ENCODE measurements around the gene MRNIP.
"Not testable (repeated sequence)": the region's sequence is repeated elsewhere in the genome, so short reads cannot be mapped to it uniquely, and the experiment has no call there.

Gene MRNIP

GRCh38 chr5:179873588-179874110, 15.0 kb upstream of the MRNIP start:
- Histone ChIP-seq H3K4me2 (ENCODE audit: low read length) (no peak overlapping the region), H3F3A (ENCODE audit: insufficient read depth, low read length) (no peaks in the 10 kb centered on the region), H3K9me3 (ENCODE audit: low read length) (no peaks in the 10 kb centered on the region), H3K36me3 (ENCODE audit: insufficient read depth, low read length) (peaks cover 49% of the 10 kb centered on the region; the same call in 1 of the 2 replicates), H3K4me1 (ENCODE audit: insufficient read depth, low read length, severe bottlenecking) (no peaks in the 10 kb centered on the region), H4K20me1 (ENCODE audit: insufficient read depth, low read length) (no peaks in the 10 kb centered on the region), H3K9ac (ENCODE audit: low read length) (no peak overlapping the region), H3K9me2 (ENCODE audit: low read depth, low read length) (no peaks in the 10 kb centered on the region), H3K4me3 (ENCODE audit: low read depth, low read length, poor library complexity, severe bottlenecking) (no peak overlapping the region), H3K27me3 (ENCODE audit: insufficient read depth, low read length) (no peaks in the 10 kb centered on the region), H3K79me2 (ENCODE audit: insufficient read depth, low read length) (no peaks in the 10 kb centered on the region), H2AFZ (ENCODE audit: low read length) (no peak overlapping the region), H3K27ac (ENCODE audit: low read depth, low read length, poor library complexity, severe bottlenecking) (no peak overlapping the region)
- TF ChIP-seq EZH2 (IDR thresholded peaks at IDR 0.05; ENCODE audit: borderline replicate concordance, low read length) (no peak), CTCF (IDR thresholded peaks at IDR 0.05; ENCODE audit: low read length) (no peak)

GRCh38 chr5:179872828-179873575, 14.4 kb upstream of the MRNIP start:
- Histone ChIP-seq H3K4me2 (ENCODE audit: low read length) (no peak overlapping the region), H3K9me3 (ENCODE audit: low read length) (no peaks in the 10 kb centered on the region), H3K36me3 (ENCODE audit: insufficient read depth, low read length) (peaks cover 55% of the 10 kb centered on the region; the same call in 1 of the 2 replicates), H3K9ac (ENCODE audit: low read length) (no peak overlapping the region), H3K79me2 (ENCODE audit: insufficient read depth, low read length) (no peaks in the 10 kb centered on the region), H2AFZ (ENCODE audit: low read length) (no peak overlapping the region), H4K20me1 (ENCODE audit: insufficient read depth, low read length) (no peaks in the 10 kb centered on the region), H3K4me1 (ENCODE audit: insufficient read depth, low read length, severe bottlenecking) (no peaks in the 10 kb centered on the region), H3F3A (ENCODE audit: insufficient read depth, low read length) (no peaks in the 10 kb centered on the region; the same call in 1 of the 2 replicates), H3K4me3 (ENCODE audit: low read depth, low read length, poor library complexity, severe bottlenecking) (no peak overlapping the region), H3K27me3 (ENCODE audit: insufficient read depth, low read length) (no peaks in the 10 kb centered on the region), H3K27ac (ENCODE audit: low read depth, low read length, poor library complexity, severe bottlenecking) (no peak overlapping the region), H3K9me2 (ENCODE audit: low read depth, low read length) (no peaks in the 10 kb centered on the region)
- TF ChIP-seq CTCF (IDR thresholded peaks at IDR 0.05; ENCODE audit: low read length) (no peak), EZH2 (IDR thresholded peaks at IDR 0.05; ENCODE audit: borderline replicate concordance, low read length) (no peak)

- Histone ChIP-seq H3K36me3 (ENCODE audit: insufficient read depth, low read length) (peaks cover 50% of the 10 kb centered on the region; the same call in 1 of the 2 replicates), H3F3A (ENCODE audit: insufficient read depth, low read length) (no peaks in the 10 kb centered on the region; the same call in 1 of the 2 replicates), H3K9ac (ENCODE audit: low read length) (no peak overlapping the region), H3K4me2 (ENCODE audit: low read length) (no peak overlapping the region), H4K20me1 (ENCODE audit: insufficient read depth, low read length) (no peaks in the 10 kb centered on the region), H3K27ac (ENCODE audit: low read depth, low read length, poor library complexity, severe bottlenecking) (no peak overlapping the region), H3K4me3 (ENCODE audit: low read depth, low read length, poor library complexity, severe bottlenecking) (no peak overlapping the region), H3K9me3 (ENCODE audit: low read length) (no peaks in the 10 kb centered on the region), H3K4me1 (ENCODE audit: insufficient read depth, low read length, severe bottlenecking) (peaks cover 3% of the 10 kb centered on the region), H3K79me2 (ENCODE audit: insufficient read depth, low read length) (no peaks in the 10 kb centered on the region), H2AFZ (ENCODE audit: low read length) (no peak overlapping the region), H3K27me3 (ENCODE audit: insufficient read depth, low read length) (no peaks in the 10 kb centered on the region), H3K9me2 (ENCODE audit: low read depth, low read length) (no peaks in the 10 kb centered on the region)
- TF ChIP-seq CTCF (IDR thresholded peaks at IDR 0.05; ENCODE audit: low read length) (no peak), EZH2 (IDR thresholded peaks at IDR 0.05; ENCODE audit: borderline replicate concordance, low read length) (no peak)
Measured at GRCh38 chr5:179872055-179872827, 13.6 kb upstream of the MRNIP start.

GRCh38 chr5:179871533-179871932, 12.9 kb upstream of the MRNIP start:
- H3K4me2 ChIP-seq (ENCODE audit: low read length); H3K9me2 ChIP-seq (ENCODE audit: low read depth, low read length); H2AFZ ChIP-seq (ENCODE audit: low read length); H4K20me1 ChIP-seq (ENCODE audit: insufficient read depth, low read length); H3K9ac ChIP-seq (ENCODE audit: low read length); H3K27me3 ChIP-seq (ENCODE audit: insufficient read depth, low read length); H3K4me3 ChIP-seq (ENCODE audit: low read depth, low read length, poor library complexity, severe bottlenecking); H3K27ac ChIP-seq (ENCODE audit: low read depth, low read length, poor library complexity, severe bottlenecking); H3K79me2 ChIP-seq (ENCODE audit: insufficient read depth, low read length); H3K9me3 ChIP-seq (ENCODE audit: low read length); H3K4me1 ChIP-seq (ENCODE audit: insufficient read depth, low read length, severe bottlenecking); H3F3A ChIP-seq (ENCODE audit: insufficient read depth, low read length): not testable (repeated sequence)
- H3K36me3 ChIP-seq (ENCODE audit: insufficient read depth, low read length): peaks cover 52% of the 10 kb centered on the region; the same call in 1 of the 2 replicates

All from OCI-LY1 (cell line).